HepG2 (cell line): ENCODE measurements around the gene SLC23A3. TPM values are rescaled to one million over a fixed set of nuclear protein-coding genes. Genes with fewer than 3 reads are reported as not detected.
A peak's percentile ranks its signal among the peaks of the same experiment; 100 is the strongest.

ENCODE experiments used
- ASH2L ChIP-seq: fragments of 300-600, 200-600 bp; sonication (generic); IDR thresholded peaks from 2 replicates; pipeline ENCODE4 v1.7.0; 2017; ENCODE audit warnings: low read depth, mild to moderate bottlenecking, moderate library complexity, mixed read lengths, low read length; ENCODE audit not compliant: insufficient read length
- DR1 ChIP-seq: sonication (generic); formaldehyde crosslinking; IDR thresholded peaks from 2 replicates; pipeline ENCODE4 v1.8.0; 2021; ENCODE audit warnings: mild to moderate bottlenecking, missing genetic modification reagents, inconsistent platforms
- ETV6 ChIP-seq: sonication (generic); formaldehyde crosslinking; conservative IDR thresholded peaks from 2 replicates; pipeline ENCODE4 v1.4.0; 2020; ENCODE audit warnings: missing genetic modification reagents
- FOXA3 ChIP-seq: IDR thresholded peaks from 2 replicates; pipeline ENCODE4 v1.6.1; 2016; ENCODE audit warnings: missing genetic modification reagents, missing compliant biosample characterization
- FOXK1 ChIP-seq: sonication (generic); formaldehyde crosslinking; IDR thresholded peaks from 2 replicates; pipeline ENCODE4 v1.4.0; 2020; ENCODE audit warnings: low read depth, missing genetic modification reagents, borderline replicate concordance
- HDAC6 ChIP-seq: fragments of 200-600 bp; sonication (generic); IDR thresholded peaks from 2 replicates; pipeline ENCODE4 v1.7.0; 2017; ENCODE audit warnings: mild to moderate bottlenecking, antibody characterized with exemption, low read length, low read depth
- HNRNPUL1 ChIP-seq: fragments of 200-400 bp; formaldehyde crosslinking; IDR thresholded peaks from 2 replicates; pipeline ENCODE4 v1.6.1; 2017; ENCODE audit warnings: low read depth, mild to moderate bottlenecking, low read length, moderate library complexity
- HOXA5 ChIP-seq: sonication (generic); formaldehyde crosslinking; IDR thresholded peaks from 2 replicates; pipeline ENCODE4 v1.4.0; 2020; ENCODE audit warnings: missing genetic modification reagents
- HOXD1 ChIP-seq: sonication (generic); formaldehyde crosslinking; IDR thresholded peaks from 2 replicates; pipeline ENCODE4 v1.5.0; 2020; ENCODE audit warnings: missing genetic modification reagents
- KLF11 ChIP-seq: IDR thresholded peaks from 2 replicates; pipeline ENCODE4 v1.6.1; 2016; ENCODE audit warnings: missing compliant biosample characterization
- NFATC3 ChIP-seq: sonication (generic); formaldehyde crosslinking; IDR thresholded peaks from 2 replicates; pipeline ENCODE4 v1.5.1; 2020; ENCODE audit warnings: mild to moderate bottlenecking, missing genetic modification reagents
- PPARG ChIP-seq: conservative IDR thresholded peaks from 2 replicates; pipeline ENCODE4 v1.6.1; 2016; ENCODE audit warnings: missing biosample characterization, missing genetic modification reagents
- RFXAP ChIP-seq: sonication (generic); formaldehyde crosslinking; IDR thresholded peaks from 2 replicates; pipeline ENCODE4 v1.4.0; 2020; ENCODE audit warnings: missing genetic modification reagents, borderline replicate concordance
- SP1 ChIP-seq, 2 experiments: fragments of 450-650 bp in 1 of 2; sonication (generic) in 1 of 2; formaldehyde crosslinking in 1 of 2; IDR thresholded peaks; 2 replicates each; pipeline versions ENCODE4 v1.4.0 to v1.6.1; 2016 to 2020; ENCODE audit warnings: missing genetic modification reagents in 1 of 2
- TOPORS ChIP-seq: sonication (generic); formaldehyde crosslinking; IDR thresholded peaks from 2 replicates; pipeline ENCODE4 v1.8.0; 2023; ENCODE audit warnings: mild to moderate bottlenecking, missing genetic modification reagents
- TRIM24 ChIP-seq: sonication (generic); formaldehyde crosslinking; IDR thresholded peaks from 2 replicates; pipeline ENCODE4 v1.8.0; 2022; ENCODE audit warnings: mild to moderate bottlenecking, missing genetic modification reagents
- U2AF2 ChIP-seq: fragments of 200-400 bp; formaldehyde crosslinking; IDR thresholded peaks from 2 replicates; pipeline ENCODE4 v1.6.1; 2017; ENCODE audit warnings: low read depth, mild to moderate bottlenecking, low read length
- XRCC5 ChIP-seq: fragments of 200-400 bp; formaldehyde crosslinking; optimal IDR thresholded peaks from 2 replicates; pipeline ENCODE3; 2017; ENCODE audit warnings: mild to moderate bottlenecking, low read length
- ZFX ChIP-seq: sonication (generic); formaldehyde crosslinking; IDR thresholded peaks from 2 replicates; pipeline ENCODE4 v1.4.0; 2020; ENCODE audit warnings: mild to moderate bottlenecking, low read depth, missing genetic modification reagents, moderate library complexity
- ZNF136 ChIP-seq: sonication (generic); formaldehyde crosslinking; IDR thresholded peaks from 2 replicates; pipeline ENCODE4 v1.8.1; 2022; ENCODE audit warnings: low read depth, mild to moderate bottlenecking, moderate library complexity, missing genetic modification reagents
- ZNF24 ChIP-seq: fragments of 450-650 bp; IDR thresholded peaks from 2 replicates; pipeline ENCODE4 v1.6.1; 2017; ENCODE audit warnings: antibody characterized with exemption, mild to moderate bottlenecking
- ZNF468 ChIP-seq: sonication (generic); formaldehyde crosslinking; IDR thresholded peaks from 2 replicates; pipeline ENCODE4 v1.8.0; 2022; ENCODE audit warnings: mild to moderate bottlenecking, moderate library complexity, missing genetic modification reagents
- ZNF724P ChIP-seq: sonication (generic); formaldehyde crosslinking; IDR thresholded peaks from 2 replicates; pipeline ENCODE4 v1.8.0; 2022; ENCODE audit warnings: missing genetic modification reagents, borderline replicate concordance
- ZNF850 ChIP-seq: sonication (generic); formaldehyde crosslinking; conservative IDR thresholded peaks from 2 replicates; pipeline ENCODE4 v1.9.0; 2021; ENCODE audit warnings: mild to moderate bottlenecking, missing genetic modification reagents
- ZSCAN30 ChIP-seq: sonication (generic); formaldehyde crosslinking; IDR thresholded peaks from 2 replicates; pipeline ENCODE4 v1.5.0; 2020; ENCODE audit warnings: mild to moderate bottlenecking, missing genetic modification reagents
- polyA plus RNA-seq, 8 experiments: library from polyadenylated mRNA; depleted of rRNA in 3 of 8; stranded (reverse) in 7 of 8; unstranded in 1 of 8; fragments of >200 nt; fragmentation: Illumina TruSeq in 4 of 8; extraction: Trizol in 4 of 8; gene quantifications; 2 replicates each; pipeline versions ENCODE4 v1.2.1 to v1.2.3, GENCODE V29; 2011 to 2016; ENCODE audit warnings: low read depth in 4 of 8, missing spikeins in 1 of 8, mixed read lengths in 1 of 8; ENCODE audit not compliant: insufficient read depth in 1 of 8
- total RNA-seq, 5 experiments: library from RNA; depleted of rRNA; stranded (reverse); fragments of >200 nt; fragmentation: Illumina TruSeq; extraction: Trizol; gene quantifications; 2 replicates each; pipeline ENCODE4 v1.2.3, GENCODE V29; 2016; ENCODE audit warnings: low read depth in 1 of 5
- TF ChIP-seq, protein P1 (sequence below): sonication (generic); formaldehyde crosslinking; IDR thresholded peaks from 2 replicates; pipeline ENCODE4 v1.5.0; 2020; ENCODE audit warnings: missing genetic modification reagents
- TF ChIP-seq, protein P2 (sequence below): sonication (generic); formaldehyde crosslinking; IDR thresholded peaks from 2 replicates; pipeline ENCODE4 v1.9.0; 2021; ENCODE audit warnings: missing genetic modification reagents, borderline replicate concordance
- TF ChIP-seq, protein P3 (sequence below): sonication (generic); formaldehyde crosslinking; IDR thresholded peaks from 2 replicates; pipeline ENCODE4 v1.4.0; 2020; ENCODE audit warnings: mild to moderate bottlenecking, missing genetic modification reagents

The SLC23A3 gene
- total and polyA plus RNA-seq, 2 of the 13 experiments (the other 11 are each of a cell fraction or from before 2014, with no cell fraction given) = 0.38 to 0.78 TPM

DNA sequence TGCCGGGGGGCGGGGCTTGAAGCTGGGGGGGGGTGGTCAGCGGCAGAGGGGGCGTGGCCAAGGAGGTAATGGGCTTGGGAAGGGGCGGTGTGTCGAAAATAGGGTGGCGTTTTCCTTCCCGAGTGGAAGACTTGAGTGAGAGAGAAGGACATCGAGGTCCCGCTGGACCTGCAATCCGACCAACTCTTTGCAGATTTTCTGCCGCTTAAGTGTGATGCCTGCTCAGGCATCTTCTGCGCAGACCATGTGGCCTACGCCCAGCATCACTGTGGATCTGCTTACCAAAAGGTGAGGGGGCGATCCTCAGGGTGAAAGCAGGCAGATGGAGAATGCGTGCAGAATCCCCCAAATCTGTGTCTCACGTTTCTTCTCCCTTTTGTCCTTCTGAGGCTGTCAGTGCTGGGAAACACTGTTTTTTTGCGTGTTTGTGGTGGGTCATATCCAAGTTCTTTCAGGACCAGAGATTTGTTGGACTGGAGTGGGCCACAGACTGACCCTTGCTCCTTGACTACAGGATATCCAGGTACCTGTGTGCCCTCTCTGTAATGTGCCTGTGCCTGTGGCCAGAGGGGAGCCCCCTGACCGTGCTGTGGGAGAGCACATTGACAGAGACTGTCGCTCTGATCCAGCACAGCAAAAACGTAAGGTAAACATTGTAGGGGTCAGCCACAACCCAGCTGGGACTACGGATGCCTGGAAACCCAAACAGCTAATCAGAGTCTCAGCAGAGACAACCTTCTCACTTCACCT lies 37.5 kb upstream of the SLC23A3 start (continued):
- TF ChIP-seq FOXK1 (CRISPR knock-in tag) = 0 out of 2 replicates have a peak, but pooled peaks have one; percentile 31
- TF ChIP-seq ZNF850 = no peak
- TF ChIP-seq ZNF724P (CRISPR knock-in tag) = no peak
- no peak for TF ChIP-seq DR1 (CRISPR knock-in tag)
- TF ChIP-seq, protein P1, sequence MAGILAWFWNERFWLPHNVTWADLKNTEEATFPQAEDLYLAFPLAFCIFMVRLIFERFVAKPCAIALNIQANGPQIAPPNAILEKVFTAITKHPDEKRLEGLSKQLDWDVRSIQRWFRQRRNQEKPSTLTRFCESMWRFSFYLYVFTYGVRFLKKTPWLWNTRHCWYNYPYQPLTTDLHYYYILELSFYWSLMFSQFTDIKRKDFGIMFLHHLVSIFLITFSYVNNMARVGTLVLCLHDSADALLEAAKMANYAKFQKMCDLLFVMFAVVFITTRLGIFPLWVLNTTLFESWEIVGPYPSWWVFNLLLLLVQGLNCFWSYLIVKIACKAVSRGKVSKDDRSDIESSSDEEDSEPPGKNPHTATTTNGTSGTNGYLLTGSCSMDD (CRISPR knock-in tag) = no peak
- TF ChIP-seq TRIM24 = no peak
- TF ChIP-seq, protein P2, sequence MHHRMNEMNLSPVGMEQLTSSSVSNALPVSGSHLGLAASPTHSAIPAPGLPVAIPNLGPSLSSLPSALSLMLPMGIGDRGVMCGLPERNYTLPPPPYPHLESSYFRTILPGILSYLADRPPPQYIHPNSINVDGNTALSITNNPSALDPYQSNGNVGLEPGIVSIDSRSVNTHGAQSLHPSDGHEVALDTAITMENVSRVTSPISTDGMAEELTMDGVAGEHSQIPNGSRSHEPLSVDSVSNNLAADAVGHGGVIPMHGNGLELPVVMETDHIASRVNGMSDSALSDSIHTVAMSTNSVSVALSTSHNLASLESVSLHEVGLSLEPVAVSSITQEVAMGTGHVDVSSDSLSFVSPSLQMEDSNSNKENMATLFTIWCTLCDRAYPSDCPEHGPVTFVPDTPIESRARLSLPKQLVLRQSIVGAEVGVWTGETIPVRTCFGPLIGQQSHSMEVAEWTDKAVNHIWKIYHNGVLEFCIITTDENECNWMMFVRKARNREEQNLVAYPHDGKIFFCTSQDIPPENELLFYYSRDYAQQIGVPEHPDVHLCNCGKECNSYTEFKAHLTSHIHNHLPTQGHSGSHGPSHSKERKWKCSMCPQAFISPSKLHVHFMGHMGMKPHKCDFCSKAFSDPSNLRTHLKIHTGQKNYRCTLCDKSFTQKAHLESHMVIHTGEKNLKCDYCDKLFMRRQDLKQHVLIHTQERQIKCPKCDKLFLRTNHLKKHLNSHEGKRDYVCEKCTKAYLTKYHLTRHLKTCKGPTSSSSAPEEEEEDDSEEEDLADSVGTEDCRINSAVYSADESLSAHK (CRISPR knock-in tag) = no peak
- TF ChIP-seq, protein P3, sequence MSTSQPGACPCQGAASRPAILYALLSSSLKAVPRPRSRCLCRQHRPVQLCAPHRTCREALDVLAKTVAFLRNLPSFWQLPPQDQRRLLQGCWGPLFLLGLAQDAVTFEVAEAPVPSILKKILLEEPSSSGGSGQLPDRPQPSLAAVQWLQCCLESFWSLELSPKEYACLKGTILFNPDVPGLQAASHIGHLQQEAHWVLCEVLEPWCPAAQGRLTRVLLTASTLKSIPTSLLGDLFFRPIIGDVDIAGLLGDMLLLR (CRISPR knock-in tag) = peak; percentile 61; the same call in 1 of the 2 replicates
- TF ChIP-seq NFATC3 (CRISPR knock-in tag) = 0 out of 2 replicates have a peak, but pooled peaks have one; percentile 9
- TF ChIP-seq HDAC6 = no peak
- TF ChIP-seq ASH2L = no peak
- no peak for TF ChIP-seq ZNF24
- no peak for TF ChIP-seq HOXD1
- TF ChIP-seq TOPORS = no peak
- peak; percentile 65; the same call in 1 of the 2 replicates for TF ChIP-seq KLF11 (CRISPR knock-in tag)
- TF ChIP-seq PPARG (CRISPR knock-in tag) = no peak
- TF ChIP-seq HOXA5 (CRISPR knock-in tag) = peak; percentile 16; the same call in 1 of the 2 replicates
- TF ChIP-seq HNRNPUL1 = no peak
- no peak for TF ChIP-seq XRCC5
- no peak for TF ChIP-seq SP1 (IDR thresholded peaks at IDR 0.05)
- TF ChIP-seq SP1 (CRISPR knock-in tag; IDR thresholded peaks at IDR 0.05) = peak; percentile 54
- no peak for TF ChIP-seq ZNF468 (CRISPR knock-in tag)
- peak; percentile 71; the same call in 1 of the 2 replicates for TF ChIP-seq ZNF136 (CRISPR knock-in tag)
- TF ChIP-seq ZFX (CRISPR knock-in tag) = no peak; the same call in 1 of the 2 replicates
- no peak for TF ChIP-seq ZSCAN30
- TF ChIP-seq RFXAP = no peak
- no peak for TF ChIP-seq ETV6 (CRISPR knock-in tag)
- TF ChIP-seq U2AF2 = no peak; the same call in 1 of the 2 replicates
- TF ChIP-seq FOXA3 = 0 out of 2 replicates have a peak, but pooled peaks have one; percentile 11
